ENCODE results near the gene BCL11B.
A peak's percentile ranks its signal among the peaks of the same experiment; 100 is the strongest.

BCL11B gene

GRCh38 chr14:99267381-99267780, 4.6 kb downstream of the BCL11B start:
- no peak for DNase-seq

GRCh38 chr14:99266181-99267178, 5.5 kb downstream of the BCL11B start:
- DNase-seq: peak; percentile 74

- no peak for DNase-seq
These were observed 6.4 kb downstream of the BCL11B start for GRCh38 chr14:99265571-99265970.

GRCh38 chr14:99264691-99265450, 7.1 kb downstream of the BCL11B start:
- no peak for DNase-seq

- DNase-seq: no peak
These were observed 8.2 kb downstream of the BCL11B start for GRCh38 chr14:99263564-99264330.

GRCh38 chr14:99262977-99263448, 9.0 kb downstream of the BCL11B start:
- DNase-seq: no peak

GRCh38 chr14:99261912-99262787, 9.8 kb downstream of the BCL11B start:
- no peak for DNase-seq

GRCh38 chr14:99260587-99261551, 11.1 kb downstream of the BCL11B start:
- peak; percentile 25 for DNase-seq

- no peak for DNase-seq
These were observed 11.9 kb downstream of the BCL11B start for GRCh38 chr14:99260116-99260515.

- DNase-seq: no peak
These were observed 12.9 kb downstream of the BCL11B start for GRCh38 chr14:99258876-99259726.

GRCh38 chr14:99258341-99258861, 13.6 kb downstream of the BCL11B start:
- DNase-seq: no peak

GRCh38 chr14:99257673-99258221, 14.2 kb downstream of the BCL11B start:
- no peak for DNase-seq

- no peak for DNase-seq
These were observed 14.8 kb downstream of the BCL11B start for GRCh38 chr14:99257122-99257672.

- no peak for DNase-seq
These were observed 15.5 kb downstream of the BCL11B start for GRCh38 chr14:99256483-99256874.

GRCh38 chr14:99255621-99256482, 16.1 kb downstream of the BCL11B start:
- DNase-seq: no peak

GRCh38 chr14:99254328-99255009, 17.5 kb downstream of the BCL11B start:
- DNase-seq: no peak

GRCh38 chr14:99253890-99254289, 18.1 kb downstream of the BCL11B start:
- no peak for DNase-seq
